Measurements from ENCODE around the gene RTCA.
A peak's percentile ranks its signal among the peaks of the same experiment; 100 is the strongest.
"Not testable (repeated sequence)": the region's sequence is repeated elsewhere in the genome, so short reads cannot be mapped to it uniquely, and the experiment has no call there.

The RTCA gene

GRCh38 chr1:100258427-100258826 is 7.6 kb upstream of the RTCA start:
- not testable (repeated sequence) for DNase-seq (ENCODE audit: low read depth in 2 of 2)

DNA sequence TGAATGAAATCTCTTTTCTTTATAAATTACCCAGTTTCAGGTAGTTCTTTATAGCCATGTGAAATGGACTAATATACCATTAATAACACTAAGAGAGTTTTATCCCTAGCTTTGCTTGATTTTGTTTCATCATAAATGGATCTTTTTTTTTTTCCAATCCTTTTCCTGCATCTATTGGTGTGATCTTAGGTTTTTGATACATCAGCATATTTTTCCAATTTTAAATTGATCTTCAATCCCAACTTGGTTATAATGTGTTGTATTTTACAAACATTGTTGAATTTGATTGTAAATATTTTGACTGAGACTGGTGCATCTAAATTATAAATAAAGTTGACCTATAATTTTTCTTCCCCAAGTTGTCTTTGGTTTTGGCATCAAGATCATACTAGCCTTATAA is 4.3 kb upstream of the RTCA start:
- no peak for DNase-seq (ENCODE audit: low read depth in 2 of 2)

DNA sequence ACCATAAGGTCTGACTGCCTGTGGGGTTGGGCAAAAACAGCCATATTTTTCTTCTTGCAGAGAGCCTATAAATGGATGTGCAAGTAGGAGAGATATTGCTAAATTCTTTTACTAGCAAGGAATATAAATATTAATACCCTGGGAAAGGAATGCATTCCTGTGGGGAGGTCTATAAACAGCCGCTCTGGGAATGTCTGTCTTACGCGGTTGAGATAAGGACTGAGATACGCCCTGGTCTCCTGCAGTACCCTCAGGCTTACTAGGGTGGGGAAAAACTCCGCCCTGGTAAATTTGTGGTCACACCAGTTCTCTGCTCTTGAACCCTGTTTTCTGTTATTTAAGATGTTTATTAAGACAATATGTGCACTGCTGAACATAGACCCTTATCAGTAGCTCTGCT is 1.9 kb upstream of the RTCA start:
- not testable (repeated sequence) for DNase-seq (ENCODE audit: low read depth in 2 of 2)

DNA sequence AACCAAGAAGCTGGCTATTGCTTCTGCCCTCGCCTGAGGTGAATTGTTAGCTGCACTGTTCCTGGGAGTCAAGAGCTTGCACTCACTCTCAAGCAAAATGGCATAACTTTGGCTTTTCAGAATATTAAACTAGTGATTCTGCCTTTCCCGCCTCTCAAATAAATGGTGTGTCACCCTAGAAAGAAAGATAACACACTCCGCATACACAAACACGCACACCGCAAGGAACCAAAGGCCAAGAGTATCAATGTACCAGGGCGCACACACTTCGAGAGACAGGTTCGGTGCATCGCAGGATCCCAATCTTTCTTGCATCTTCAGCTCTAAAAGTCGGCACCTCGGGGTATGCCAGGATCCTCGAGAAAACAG is 470 bp upstream of the RTCA start:
- DNase-seq (ENCODE audit: low read depth in 2 of 2): no peak

- no peak for DNase-seq (ENCODE audit: low read depth in 2 of 2)
These were observed 725 bp downstream of the RTCA start for GRCh38 chr1:100266741-100267140.

DNA sequence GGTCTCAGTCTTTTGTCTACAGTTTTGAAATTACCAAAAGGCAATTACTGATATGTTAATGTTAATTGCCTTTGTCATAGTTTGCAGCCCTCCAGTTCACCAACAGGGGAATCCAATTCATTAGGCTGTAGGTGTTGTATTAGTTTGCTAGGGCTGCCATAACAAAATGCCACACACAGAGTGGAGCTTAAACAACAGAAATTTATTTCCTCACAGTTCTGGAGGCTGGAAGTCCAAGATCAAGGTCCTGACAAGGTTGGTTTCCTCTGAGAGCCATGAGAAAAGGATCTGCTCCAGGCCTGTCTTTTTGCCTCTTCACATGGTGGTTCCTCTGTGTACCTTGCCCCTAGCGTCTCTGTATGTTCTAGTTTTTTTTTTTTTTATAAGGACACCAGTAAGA is 1.3 kb downstream of the RTCA start:
- no peak for DNase-seq (ENCODE audit: low read depth in 2 of 2)

DNA sequence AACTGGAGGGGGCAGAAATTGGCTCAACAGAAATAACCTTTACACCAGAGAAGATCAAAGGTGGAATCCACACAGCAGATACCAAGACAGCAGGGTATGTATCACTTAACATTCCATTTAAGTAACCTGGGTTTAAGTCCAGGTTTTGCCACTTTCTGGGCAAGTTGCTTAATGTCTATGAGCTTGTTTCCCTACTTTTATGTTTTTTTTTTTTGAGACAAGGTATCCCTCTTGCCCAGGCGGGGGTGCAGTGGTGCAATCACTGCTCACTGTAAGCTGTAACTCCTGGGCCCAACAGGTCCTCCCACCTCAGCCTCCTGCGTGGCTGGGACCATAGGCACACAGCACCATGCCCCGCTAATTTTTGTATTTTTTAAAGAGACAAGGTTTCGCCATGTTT is 2.2 kb downstream of the RTCA start:
- no peak for DNase-seq (ENCODE audit: low read depth in 2 of 2)

DNA sequence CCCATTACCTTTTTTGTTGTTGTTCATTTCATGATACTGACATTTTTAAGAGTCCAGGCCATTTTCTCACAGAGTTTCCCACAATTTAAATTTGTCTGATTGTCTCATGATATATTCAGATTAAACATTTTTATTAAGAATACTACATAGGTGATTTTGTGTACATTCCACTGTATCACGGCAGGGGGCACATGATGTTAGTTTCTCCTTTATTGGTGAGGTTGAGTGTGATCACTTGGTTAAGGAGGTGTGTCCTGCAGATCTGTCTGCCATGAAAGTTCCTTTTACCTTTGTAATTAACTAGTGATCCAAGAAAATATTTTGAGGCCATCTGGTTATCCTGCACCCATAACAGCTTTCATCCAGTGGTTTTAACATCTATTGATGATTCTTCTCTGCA is 11.8 kb downstream of the RTCA start:
- peak in 1 of 2 donors; percentile 3 for DNase-seq (ENCODE audit: low read depth in 2 of 2)

- no peak for DNase-seq (ENCODE audit: low read depth in 2 of 2)
These were observed 13.4 kb downstream of the RTCA start for GRCh38 chr1:100279358-100279923.

GRCh38 chr1:100279954-100280682 is 14.1 kb downstream of the RTCA start:
- DNase-seq (ENCODE audit: low read depth in 2 of 2): no peak

DNA sequence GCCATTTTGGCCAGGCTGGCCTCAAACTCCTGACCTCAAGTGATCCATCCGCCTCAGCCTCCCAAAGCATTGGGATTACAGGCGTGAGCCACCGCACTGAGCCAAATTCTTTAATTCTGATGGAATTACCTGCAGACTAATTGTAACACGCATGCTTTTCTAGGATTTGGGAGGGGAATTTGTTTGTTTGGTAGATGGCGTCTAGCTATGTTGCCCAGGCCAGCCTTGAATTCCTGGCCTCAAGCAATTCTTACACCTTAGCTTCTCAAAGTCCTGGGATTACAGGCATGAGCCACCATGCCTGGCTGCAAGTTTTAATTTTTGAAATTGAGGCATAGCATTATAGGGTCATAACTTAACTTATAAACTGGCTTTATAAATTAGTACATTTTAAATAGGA is 18.6 kb downstream of the RTCA start:
- no peak for DNase-seq (ENCODE audit: low read depth in 2 of 2)

GRCh38 chr1:100287162-100287561 is 21.1 kb downstream of the RTCA start:
- no peak for DNase-seq (ENCODE audit: low read depth in 2 of 2)

- no peak for DNase-seq (ENCODE audit: low read depth in 2 of 2)
These were observed 24.3 kb downstream of the RTCA start for GRCh38 chr1:100290291-100290690.

GRCh38 chr1:100292711-100293110 is 26.7 kb downstream of the RTCA start:
- DNase-seq (ENCODE audit: low read depth in 2 of 2): no peak

- no peak for DNase-seq (ENCODE audit: low read depth in 2 of 2)
These were observed 30.1 kb downstream of the RTCA start for GRCh38 chr1:100296140-100296539.

- DNase-seq (ENCODE audit: low read depth in 2 of 2): not testable (repeated sequence)
These were observed 31.0 kb downstream of the RTCA start for GRCh38 chr1:100296997-100297396.

DNA sequence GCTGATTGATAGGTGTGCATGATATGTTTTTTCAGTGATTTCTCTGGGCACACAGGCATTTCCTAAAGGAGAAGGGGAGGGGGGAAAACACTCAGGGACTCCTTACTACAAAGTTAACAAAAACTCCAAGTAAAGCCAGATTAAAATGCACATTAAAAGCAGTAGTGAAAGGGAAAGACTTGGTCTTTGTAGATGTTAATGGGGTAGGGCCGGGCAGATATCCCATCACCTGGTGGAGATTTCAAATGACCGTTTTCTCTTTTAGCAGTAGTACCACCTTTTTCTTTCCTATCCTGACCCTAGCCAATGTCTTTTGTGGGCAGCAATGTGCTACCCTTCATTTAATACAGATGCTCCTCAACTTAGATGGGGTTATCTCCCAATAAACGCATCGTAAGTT is 32.5 kb downstream of the RTCA start:
- DNase-seq (ENCODE audit: low read depth in 2 of 2): no peak

DNA sequence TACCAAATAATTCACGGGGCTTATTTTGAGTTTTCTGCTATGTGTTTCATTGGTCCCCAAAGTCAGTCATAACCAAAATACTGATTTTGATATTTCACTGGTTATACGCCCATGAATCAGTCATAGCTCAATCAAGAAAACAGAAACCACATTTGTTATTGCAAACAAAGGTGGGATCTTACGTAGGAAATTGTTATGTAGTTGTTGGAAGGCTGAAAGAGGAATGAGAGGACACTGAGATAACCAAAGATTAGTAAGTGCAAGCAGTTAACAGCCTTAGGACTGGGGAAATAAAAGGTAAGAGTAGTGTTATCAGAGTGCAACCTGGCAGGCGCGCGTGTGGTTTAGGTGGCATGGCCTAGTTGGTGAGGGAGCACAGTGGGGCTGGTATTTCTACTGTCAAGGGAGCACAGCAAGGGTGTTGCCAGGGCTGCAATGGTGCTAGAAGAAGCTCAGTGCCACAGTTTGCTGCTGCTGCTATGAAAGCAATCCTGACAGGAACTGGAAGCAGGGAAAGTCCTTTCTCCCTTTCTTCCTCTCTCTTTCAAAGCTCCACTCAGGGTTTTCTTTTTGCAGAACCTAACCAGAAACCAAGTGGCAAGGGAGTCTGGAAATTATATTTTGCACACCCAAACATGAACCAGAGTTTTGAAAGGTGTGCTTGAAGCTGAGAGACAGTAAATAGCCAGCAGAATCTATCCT is 33.7 kb downstream of the RTCA start:
- no peak for DNase-seq (ENCODE audit: low read depth in 2 of 2)

GRCh38 chr1:100300691-100301090 is 34.7 kb downstream of the RTCA start:
- no peak for DNase-seq (ENCODE audit: low read depth in 2 of 2)

- no peak for DNase-seq (ENCODE audit: low read depth in 2 of 2)
These were observed 36.7 kb downstream of the RTCA start for GRCh38 chr1:100302739-100303138.

- DNase-seq (ENCODE audit: low read depth in 2 of 2): no peak
These were observed 38.2 kb downstream of the RTCA start for GRCh38 chr1:100304227-100304626.

DNA sequence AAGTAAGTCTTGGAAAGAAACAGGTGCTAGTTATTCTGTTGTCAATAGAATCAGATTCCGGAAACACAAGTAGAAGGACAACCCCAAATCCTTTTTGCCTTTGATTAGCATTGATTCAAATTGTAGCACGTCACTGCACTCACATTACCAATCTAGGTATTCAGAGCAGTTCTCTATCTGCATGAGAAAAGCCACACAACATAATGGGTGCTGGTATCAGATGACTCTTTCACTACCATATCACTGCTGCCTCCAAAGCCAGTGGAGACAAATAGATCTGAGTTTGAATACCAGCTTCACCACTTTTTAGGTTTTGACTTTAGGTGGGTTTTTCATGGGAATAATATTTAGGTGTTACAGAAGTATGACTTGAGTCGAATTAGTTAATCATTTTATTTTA is 38.9 kb downstream of the RTCA start:
- DNase-seq (ENCODE audit: low read depth in 2 of 2): no peak

DNA sequence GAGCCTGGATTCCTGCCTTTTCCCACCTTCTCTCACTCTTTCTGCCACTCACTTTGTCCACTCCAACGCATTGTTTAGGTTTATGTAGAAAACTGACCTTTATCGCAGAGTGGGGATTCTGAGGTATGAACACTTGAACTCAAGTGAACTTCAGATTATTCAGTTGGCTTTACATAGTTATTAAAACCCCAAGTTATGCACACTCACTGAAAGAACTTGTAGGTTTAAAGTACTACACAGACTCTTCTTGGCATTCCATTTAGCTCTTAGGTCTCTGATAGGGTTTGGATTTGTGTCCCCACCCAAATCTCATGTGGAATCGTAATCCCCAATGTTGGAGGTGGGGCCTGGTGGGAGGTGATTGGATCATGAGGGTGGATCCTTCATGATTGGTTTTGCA is 39.9 kb downstream of the RTCA start:
- no peak for DNase-seq (ENCODE audit: low read depth in 2 of 2)

Data from activated CD4-positive, alpha-beta T cell treated with anti-CD3 and anti-CD28 coated beads for 24 hours (primary cell).